ENCODE results near the gene NEDD4.
A peak's percentile ranks its signal among the peaks of the same experiment; 100 is the strongest.
"Not testable (repeated sequence)": the region's sequence is repeated elsewhere in the genome, so short reads cannot be mapped to it uniquely, and the experiment has no call there.

The NEDD4 gene

DNA sequence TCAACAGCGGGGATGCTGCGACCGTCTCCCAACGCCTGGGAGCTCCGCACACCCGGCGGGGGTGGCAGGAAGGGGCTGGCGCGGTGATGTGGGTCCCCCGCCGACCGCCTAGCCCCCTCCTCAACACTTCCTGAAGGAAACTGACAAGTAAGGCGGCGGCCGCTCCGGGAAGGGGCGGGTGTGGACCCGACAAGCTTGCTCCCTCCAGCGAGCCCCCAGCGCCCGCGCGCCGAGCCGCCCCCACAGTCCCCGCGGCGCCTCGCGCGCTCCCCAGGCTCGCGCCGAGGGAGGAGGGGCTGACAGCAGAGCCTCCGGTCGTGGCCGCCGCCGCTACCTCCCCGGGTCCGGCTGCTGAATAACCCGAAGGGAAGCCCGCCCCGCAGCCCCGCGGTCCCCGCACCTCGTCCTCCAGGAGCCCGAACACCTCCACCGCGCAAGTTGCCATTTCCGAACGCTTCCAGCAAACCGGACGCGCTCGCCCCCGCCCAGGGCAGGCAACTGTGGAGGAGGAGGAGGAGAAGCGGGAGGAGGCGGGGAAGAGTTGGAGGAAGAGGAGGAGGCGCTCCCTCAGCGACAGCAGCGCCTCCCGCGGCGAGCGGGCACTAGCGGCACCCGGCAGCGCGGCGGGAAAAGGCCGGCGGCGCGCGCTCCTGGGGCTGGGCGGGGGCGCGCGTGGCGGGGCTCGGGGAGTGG, at the start of gene NEDD4:
NEDD4 (minus strand) TSS at position 502 of the 693 bp plus-strand sequence; CDS start at position 445, 57 bp downstream.
- DNase-seq: peak; percentile 74 to 75

DNA sequence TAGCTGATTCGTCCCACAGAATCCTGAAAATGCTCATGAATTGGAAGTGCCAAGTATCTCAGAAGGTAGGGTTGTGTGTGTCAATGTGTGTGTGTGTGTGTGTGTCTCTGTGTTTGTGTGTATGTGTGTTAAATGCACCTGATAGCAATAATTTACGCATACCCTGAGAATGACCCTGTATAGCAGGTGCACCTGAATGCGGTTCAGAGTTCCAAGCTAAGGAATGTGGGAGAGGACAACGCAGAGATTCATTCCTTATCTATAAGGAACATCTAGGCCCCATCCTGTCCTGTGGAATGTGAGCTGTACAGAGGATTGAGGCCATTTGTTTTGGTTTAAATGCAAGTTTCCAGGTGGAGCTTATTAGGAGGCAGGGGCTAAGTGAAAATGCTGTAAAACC, 49.1 kb upstream of the NEDD4 start:
- DNase-seq: no peak

DNA sequence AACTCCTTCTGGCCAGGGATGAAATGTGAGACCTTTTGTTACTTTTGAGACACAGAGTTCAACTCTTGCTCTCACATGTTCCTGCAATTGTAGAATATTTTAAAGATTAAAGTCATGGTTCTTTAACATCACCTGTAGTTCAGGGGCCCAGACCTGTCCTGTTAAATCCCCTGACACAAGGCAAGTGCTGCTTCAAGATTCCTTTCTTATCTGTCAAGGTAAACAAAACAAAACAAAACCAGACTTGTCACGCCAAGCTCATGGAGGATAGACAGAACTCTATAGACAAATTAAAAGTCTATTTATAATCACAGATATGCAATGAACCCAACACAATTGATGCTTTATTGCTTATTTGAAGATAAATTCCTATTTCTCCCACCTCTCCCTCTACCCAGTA, 48.6 kb upstream of the NEDD4 start:
- DNase-seq: no peak

DNA sequence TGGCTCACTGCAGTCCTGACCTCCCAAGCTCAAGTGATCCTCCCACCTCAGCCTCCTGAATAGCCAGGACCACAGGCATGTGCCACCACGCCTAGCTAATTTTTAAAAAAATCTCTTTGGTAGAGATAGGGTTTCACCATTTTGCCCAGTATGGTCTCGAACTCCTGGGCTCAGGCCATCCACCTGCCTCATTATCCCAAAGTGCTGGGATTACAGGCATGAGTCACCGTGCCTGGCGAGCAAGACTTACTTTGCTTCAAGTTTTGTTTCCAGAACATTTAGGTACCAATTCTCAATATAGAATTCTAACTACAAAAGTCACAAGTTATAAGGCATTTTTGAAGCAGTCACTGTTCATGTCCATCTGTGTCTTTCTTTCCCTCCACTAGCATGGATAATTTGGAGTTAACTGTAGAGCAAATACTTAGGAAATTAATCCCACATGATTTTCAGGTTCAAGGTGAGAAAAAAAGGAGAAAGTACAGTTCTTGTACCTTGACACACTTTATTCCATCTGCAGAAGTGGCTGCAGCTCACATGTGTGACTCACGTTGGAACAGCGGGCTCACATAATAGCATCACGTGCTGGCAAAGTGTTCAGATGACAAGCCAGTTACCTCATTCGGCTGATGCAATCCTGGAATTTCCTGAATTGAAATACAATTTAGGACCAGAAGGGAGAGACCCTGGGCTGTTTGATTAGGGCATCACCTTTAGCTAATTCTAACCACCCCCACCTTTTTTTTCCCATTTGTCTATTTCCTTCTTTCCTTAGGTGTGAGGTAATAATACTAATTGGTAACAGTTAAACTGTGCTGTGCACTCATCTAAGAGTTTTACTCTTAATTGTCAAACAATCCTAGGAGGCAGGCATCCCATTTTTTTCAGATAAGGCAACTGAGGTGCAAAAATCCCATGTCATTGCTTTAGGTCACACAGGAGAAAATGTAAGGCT, 46.9 kb upstream of the NEDD4 start:
- DNase-seq: peak; percentile 33 to 36

DNA sequence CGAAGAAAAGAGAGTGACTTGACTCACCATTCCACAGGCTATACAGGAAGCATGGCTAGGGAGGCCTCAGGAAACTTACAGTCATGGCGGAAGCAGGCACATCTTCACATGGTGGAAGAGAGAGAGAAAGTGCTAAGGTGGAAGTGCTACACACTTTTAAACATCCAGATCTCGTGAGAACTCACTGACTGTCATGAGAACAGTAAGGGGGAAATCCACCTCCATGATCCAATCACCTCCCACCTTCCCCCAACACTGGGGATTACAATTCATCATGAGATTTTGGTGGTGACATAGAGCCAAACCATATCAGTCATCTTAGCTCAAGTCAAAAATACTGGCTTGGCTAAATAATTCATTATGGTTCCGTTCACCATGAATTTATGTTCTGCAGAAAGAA, 45.3 kb upstream of the NEDD4 start:
- no peak for DNase-seq

DNA sequence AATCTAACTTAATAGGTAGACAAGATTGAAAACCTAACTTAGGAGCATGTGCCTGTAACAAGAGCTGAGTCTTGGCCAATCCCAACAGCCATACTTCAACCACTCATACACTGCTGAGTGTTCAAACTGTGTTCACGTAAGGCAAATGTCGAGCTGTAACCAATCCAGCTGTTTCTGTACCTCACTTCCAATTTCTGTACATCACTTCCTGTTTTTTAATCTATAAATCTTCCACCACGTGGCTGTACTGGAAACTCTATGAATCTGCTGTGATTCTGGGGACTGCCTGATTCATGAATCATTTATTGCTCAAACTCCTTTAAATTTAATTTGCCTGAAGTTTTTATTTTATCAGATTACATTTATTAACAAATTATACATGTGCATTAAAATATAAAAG, 44.6 kb upstream of the NEDD4 start:
- peak in 1 of 2 donors; percentile 13 for DNase-seq

DNA sequence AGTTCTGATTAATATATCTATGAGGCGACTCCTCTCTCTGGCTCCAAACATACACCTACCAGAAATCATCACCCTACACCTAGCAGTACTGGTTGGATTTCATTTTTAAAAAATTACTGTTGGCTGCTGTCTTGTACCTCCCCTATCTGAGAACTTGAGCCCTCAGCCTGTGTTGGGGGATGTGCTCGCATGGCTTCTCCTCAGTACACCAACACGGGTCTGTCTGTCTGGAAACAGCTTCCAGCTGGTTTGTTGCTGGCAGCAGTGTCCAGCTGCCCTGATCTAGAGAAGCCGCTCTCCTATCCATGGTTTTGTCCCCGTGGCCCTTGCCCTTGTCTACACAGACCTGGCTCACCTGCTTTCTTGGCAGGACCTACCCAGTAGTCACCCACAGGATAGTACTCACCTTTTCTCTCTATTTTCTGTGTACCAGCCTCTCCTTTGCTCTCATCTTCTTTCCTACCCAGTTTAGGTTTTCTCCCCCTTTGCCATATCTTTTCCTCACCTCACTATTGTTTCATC, 43.2 kb upstream of the NEDD4 start:
- no peak for DNase-seq

DNA sequence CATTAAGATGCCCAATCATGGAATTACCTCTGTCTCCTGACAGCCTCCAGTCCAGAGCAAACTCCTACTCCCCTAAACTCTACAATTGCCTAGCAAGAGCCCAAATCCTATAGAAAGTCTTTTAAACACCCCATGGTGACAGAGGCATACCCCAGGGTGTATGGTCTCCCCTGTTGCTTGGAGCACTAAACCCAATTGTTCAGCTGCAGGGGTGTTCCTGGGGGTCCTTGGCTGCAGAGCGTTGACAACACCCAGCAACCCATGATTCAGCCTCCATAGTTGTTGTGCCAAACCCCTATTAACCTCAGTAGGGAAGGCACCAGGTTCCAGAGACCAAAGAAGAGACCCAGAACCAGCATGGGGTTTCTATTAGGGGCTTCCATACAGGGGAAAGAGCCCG, 41.8 kb upstream of the NEDD4 start:
- DNase-seq: no peak

DNA sequence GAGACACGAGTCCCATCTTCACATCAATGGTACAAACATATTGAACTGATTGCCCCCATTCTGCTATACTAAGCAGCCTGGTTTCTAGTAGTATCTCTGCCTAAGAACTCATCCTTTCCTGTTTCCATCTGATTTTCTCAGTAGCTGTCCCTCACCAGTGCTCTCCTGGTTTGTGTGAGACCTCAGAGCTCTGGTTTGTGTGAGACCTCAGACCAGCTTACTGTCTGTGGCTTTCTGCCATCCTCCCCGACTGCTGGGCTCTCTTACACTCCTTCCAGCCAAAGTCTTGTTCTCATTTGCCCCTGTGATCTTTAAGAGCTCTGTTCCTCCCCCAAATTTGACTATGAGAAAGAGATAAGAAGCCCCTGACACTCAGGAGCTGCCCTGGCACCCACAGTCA, 41.1 kb upstream of the NEDD4 start:
- DNase-seq: no peak

DNA sequence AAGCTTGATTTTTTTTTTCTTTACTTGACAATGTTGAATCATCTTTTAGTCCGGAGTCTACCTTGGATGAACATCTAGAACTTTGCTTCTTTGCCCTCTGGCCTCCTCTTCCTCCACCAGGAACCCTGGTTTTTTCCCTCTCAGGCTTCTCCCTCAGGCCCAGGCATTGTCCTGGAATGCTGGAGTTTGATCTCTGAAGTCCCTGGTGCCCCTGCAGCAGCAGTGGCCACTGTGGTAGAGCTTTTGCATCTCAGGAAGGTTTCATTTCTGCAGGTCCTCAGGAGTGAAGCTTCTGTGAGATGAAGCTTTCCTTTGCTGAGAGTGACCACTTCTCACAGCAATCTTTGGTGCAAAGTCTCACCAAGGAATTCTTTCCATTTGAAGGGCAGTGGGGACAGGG, 39.0 kb upstream of the NEDD4 start:
- no peak for DNase-seq

DNA sequence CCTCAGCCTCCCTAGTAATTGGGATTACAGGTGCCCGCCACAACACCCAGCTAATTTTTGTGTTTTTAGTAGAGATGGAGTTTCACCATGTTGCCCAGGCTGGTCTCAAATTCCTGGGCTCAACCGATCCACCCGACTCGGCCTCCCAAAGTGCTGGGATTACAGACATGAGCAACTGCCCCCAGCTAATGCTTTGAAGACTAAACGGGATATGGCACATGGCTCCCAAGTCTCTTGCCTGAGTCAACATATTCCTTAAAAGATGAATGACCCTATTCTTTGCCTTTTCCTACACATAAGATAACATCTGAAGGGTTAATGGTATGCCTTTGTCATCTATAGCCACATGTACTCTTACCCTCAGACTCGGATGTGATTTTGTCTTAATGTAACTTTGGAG, 38.4 kb upstream of the NEDD4 start:
- DNase-seq: no peak

DNA sequence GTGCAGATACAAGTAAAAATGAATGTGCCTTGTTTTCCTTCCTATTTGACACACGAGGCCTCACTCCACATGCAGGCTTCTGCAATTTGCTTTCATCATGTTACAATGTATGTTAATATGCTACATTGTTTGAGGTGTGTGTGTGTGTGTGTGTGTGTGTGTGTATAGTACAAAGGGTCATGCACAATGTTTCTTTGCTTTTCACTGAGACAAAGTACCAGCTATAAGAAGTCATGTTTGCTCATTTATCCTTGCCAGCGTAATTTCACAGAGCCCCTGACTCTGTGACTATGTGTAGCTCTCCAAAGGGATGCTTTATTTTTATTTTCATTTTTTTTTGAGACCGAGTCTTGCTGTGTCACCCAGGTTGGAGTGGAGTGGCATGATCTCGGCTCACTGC, 38.0 kb upstream of the NEDD4 start:
- no peak for DNase-seq

DNA sequence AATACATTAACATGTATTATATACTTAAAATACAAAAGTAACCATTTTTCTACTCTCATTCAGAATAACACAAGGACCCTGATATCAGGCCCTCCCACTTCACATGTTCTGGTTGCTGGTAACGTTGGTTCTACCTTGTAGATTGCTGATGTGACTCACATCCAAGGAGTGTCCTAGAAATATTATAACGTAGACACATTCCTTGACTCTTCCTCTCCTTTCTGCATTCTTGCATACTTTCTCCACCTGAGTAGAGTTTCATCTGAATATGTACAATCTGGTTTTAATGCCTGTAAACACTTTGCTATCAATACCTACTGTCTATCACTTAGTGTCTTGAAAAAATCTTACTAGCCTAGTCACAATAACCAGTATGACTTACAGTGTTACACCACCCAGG, 35.0 kb upstream of the NEDD4 start:
- DNase-seq: no peak

DNA sequence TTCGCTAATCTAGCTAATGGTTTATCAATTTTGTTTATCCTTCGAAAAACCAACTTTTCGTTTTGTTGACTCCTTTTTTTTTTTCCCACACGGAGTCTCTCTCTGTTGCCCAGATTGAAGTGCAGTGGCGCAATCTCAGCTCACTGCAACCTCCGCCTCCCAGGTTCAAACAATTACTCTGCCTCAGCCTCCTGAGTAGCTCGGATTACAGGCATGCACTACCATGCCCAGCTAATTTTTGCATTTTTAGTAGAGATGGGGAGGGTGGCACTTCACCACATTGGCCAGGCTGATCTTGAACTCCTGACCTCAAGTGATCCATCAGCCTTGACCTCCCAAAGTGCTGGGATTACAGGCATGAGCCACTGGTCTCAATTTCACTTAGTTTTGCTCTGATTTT, 29.7 kb upstream of the NEDD4 start:
- not testable (repeated sequence) for DNase-seq

DNA sequence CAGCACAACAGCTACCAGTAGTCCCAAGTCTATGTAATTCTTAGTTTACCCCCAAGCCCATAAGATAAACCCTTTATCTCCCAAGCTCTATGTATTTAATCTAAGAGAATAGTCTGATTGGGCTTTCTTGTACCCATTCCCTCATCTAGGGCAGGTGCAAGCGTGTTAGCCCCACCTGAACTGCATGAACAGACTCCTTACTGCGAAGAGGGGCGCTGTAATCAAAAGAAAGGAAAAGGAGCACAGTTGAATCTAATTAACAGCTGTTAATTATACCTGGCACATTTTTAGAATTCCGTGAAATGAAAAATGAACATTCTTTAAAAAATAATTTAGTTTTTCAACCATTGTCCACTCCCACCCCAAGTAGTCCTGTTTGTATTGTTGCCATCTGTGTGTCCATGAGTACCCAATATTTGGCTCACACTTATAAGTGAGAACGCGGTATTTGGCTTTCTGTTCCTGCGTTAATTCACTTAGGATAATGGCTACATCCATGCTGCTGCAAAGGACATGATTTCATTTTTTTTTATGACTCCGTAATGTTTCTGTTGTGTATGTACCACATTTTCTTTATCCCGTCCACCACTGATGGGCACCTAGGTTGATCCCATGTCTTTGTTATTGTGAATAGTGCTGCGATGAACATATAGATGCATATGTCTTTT, 26.5 kb upstream of the NEDD4 start:
- no peak for DNase-seq

DNA sequence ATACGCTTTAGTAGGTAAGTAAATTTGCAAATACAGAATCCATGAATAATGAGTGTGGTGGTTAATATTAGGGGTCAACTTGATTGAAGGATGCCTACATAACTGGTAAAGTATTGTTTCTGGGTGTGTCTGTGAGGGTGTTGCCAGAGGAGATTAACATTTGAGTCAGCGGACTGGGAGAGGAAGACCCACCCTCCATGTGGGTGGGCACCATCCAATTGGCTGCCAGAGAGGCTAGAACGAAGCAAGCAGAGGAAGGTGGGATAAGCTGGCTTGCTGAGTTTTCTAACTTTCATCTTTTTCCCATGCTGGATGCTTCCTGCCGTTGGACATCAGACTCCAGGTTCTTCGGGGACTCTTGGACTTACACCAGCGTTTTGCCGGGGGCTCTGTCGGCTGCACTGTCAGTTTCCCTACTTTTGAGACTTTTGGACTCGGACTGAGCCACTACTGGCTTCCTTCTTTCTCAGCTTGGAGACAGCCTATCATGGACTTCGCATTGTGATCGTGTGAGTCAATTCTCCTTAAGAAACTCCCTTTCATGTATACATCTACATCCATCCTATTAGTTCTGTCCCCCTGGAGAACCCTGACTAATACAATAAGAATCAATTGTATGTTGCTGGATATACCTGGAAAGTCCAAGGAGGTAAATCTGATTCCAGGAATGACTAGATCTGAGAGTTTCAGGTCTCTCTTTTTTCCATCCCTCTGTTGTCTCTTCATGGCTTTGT, 25.8 kb upstream of the NEDD4 start:
- DNase-seq: no peak

DNA sequence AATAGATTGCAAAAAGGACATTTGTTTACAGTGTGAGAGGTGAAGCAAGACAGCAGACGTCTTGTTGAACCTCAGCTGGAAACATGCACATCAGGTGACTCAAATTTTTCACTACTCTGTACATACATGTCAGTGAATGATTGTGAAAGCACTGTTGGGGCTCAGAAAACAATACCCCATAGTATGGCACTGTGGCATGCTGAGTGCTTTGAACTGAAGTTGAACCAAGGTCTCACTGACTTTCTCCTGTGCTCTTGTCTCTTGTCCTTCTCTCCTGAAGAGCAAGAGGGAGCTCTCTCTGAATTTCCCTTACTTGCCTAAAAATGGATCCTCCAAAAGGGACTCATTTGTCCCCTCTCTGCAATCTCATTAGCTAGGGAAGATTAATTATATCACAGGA, 24.5 kb upstream of the NEDD4 start:
- DNase-seq: no peak

DNA sequence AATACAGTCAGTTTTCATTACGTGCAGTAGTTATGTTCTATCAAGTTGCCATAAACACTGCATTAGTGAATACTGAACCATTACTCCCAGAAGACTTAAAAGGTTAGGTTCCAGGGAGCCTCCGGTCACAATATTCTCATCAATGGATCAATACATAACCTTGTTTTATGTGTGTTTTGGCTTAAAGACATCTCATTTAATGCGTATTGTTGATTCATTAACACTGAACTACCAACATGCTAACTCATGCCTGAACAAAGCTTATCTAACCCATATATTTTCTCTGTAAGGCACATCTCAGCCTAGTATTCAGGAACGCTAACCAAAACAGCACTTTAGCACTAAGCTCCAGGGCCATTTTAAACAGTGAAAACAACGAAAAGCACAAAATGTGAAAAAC, 24.1 kb upstream of the NEDD4 start:
- no peak for DNase-seq

DNA sequence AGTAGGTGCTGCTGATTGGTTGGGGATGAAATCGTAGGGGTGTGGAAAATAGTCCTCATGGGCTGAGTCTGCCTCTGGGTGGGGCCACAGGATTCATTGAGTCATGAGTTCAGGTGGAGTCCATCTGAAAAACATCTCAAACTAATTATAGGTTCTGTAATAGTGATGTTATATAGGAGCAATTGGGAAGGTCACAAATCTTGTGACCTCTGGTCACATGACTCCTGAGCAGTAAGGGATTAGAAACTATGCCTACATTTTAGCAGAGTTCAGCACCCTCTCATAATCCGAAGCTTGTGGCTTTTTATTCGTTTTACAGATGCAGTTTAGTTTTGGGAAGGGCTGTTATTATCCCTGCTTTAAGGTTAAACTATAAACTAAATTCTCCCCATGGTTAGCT, 22.9 kb upstream of the NEDD4 start:
- no peak for DNase-seq

DNA sequence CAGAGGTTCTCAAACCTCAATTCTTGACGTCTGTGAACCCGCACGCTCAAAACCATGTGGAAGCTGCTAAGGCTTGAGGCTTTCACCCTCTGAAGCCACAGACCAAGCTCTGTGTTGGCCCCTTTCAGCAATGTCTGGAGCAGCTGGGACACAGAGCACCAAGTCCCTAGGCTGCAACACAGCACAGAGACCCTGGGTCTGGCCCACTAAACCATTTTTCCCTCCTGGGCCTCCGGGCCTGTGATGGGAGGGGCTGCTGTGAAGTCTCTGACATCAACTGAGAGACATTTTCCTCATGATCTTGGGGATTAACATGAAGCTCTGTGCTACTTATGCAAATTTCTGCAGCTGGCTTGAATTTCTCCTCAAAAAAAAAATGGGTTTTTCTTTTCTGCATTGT, 21.3 kb upstream of the NEDD4 start:
- DNase-seq: no peak

DNA sequence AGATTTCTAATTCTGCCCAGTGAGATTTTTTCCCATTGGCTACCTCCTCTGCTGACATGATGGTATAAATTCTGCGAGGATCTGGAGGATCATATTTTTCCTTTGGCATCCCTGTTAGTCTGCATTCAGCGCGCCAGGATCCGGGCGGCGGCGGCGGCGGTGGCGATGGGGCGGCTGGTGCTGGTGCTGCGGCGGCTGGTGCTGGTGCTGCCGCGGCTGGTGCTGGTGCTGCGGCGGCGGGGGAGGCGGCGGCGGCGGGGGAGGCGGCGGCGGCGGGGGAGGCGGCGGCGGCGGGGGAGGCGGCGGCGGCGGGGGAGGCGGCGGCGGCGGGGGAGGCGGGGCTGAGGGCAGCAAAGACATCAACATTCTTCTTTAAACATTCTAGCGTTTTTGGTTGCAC, 13.6 kb upstream of the NEDD4 start:
- DNase-seq: peak; percentile 2 to 20

DNA sequence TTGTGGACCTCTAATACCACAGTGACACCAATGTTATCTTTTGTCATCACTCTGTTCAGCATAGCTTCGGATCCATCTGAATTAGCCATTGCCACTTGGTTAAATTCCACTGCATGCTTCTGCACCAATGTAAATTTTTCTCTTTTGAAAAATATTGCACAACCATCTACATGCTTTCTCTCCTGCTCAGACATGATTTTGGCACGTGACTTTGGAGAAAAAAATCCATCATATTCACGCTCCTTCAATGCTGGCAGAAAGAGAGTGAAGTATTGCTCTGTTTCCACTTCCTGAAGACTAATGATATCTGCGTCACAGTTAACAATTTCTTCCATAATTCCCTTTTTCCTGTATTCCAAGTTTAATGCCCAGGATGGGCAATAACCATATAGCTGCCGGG, 13.0 kb upstream of the NEDD4 start:
- not testable (repeated sequence) for DNase-seq

DNA sequence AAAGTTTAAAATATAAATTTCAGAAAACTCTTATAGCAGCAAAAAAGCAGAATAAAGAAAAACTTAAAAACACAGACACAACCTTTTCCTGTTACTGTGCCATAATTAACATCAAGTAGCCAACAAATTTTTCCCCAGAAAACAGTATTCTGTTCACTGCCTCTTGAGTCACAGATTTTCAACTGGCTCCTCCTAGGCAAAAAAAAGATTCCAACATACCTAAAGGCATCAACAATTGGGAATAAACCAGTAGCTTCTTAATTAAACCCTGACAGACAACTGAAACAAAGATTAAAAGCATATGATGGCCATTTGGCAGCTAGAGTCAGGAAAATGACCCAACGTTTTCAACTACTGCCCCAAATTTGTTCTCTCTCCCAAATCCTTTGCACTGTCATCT, 10.9 kb upstream of the NEDD4 start:
- DNase-seq: not testable (repeated sequence)

Measured in activated CD4-positive, alpha-beta T cell treated with anti-CD3 and anti-CD28 coated beads for 4 hours (primary cell).